NCI-H2107 (cell line): ENCODE data around the gene REG1B.

ENCODE experiments used
- DNase-seq: peaks from one replicate; lab custom pipeline; 2025; lab: John Stamatoyannopoulos, UW

Gene REG1B

GRCh38 chr2:79087785-79088364 lies at the start of gene REG1B:
REG1B (minus strand) TSS chr2:79087993; CDS start chr2:79087612, 381 bp downstream.
- no peak for DNase-seq

DNA sequence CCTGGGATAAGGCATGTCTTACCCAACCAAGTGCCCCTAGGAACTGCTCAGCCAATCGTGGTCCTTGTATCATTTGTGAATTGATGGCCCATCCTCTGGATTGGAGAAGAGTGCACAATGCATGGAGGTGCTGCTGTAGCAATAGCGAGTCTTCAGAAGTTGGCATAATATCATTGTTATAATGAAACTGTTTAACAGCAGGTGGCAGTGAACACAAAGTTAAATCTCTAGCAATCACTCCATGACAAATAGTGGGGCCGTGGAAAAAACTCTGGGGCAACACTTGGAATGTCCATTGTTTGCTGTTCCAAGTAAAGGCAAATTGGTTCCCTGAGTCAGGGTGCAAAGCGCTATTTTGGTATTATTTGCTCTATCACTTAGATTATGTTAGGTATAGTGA lies 43.9 kb upstream of the REG1B start:
- DNase-seq: no peak

GRCh38 chr2:79129804-79130203 lies 42.0 kb upstream of the REG1B start:
- no peak for DNase-seq

DNA sequence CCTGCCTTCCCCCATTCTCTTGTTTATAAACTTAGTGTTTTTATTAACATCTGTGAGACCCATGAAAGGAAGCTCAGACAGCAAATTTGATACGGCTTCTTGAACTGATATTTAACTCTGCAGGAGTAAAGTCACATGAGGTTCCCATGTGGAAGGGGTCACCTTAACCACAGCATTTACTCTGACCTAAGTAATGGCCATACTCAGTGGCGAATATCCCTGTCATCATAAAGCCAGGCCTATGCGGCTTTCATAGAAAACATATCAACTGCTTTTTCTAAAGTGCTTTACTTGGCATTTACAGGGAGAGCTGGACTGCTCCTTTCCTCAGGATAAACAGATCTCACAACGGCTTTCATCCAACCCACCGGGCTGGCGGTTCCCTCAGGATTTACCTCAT lies 41.5 kb upstream of the REG1B start:
- no peak for DNase-seq

- no peak for DNase-seq
These were observed 40.6 kb upstream of the REG1B start for GRCh38 chr2:79128406-79128805.

- DNase-seq: no peak
These were observed 37.9 kb upstream of the REG1B start for GRCh38 chr2:79125721-79125985.

DNA sequence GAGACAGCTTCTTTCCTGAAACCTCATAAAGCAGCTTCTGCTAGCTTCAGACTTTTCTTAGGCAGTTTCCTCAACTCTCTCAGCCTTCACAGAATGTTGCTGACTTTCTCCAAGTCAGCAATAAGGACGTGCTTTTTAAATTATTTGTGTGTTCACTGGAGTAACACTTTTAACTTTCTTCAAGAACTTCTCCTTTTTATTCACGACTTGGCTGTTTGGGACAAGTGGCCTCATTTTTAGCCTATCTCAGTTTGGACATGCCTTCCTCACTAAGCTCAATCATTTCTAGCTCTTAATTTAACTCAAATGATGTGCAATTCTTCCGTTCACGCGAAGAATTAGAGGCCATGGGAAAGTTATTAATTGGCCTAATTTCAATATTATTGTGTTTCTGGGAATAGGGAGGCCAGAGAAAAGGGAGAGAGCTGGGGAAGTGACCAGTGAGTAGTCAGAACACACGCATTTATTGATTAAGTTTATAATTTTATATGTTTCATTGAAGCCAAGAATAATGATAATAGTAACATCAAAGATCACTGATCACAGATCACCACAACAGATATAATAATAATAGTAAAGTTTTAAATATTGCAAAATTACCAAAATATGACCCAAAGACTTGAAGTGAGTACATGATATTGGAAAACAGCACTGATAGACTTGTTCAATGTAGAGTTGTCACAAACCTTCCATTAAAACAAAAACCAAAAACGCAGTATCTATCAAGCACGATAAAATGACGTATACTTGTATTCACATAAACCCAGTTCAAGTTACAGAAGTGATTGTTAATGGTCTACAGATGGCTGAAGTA lies 37.3 kb upstream of the REG1B start:
- DNase-seq: no peak

DNA sequence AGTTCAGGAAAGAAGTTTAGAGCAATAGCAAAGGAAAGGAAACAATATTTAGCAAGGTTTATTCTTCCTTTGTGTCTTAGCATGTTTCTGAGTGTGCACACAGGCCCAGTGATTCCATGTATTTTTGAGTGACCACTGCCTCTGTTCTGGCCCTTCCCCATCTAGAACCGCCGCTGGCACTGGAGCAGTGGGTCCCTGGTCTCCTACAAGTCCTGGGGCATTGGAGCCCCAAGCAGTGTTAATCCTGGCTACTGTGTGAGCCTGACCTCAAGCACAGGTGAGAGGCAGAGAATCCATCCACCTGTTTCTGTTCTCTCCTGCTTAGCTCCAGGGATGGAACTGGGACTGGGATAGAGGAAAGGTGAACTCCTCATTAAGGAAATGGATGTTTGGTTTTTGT lies 34.9 kb upstream of the REG1B start:
- DNase-seq: no peak

GRCh38 chr2:79120194-79120713 lies 32.5 kb upstream of the REG1B start, which contains the start of gene REG1A:
REG1A (plus strand) TSS chr2:79120488; CDS start chr2:79120862, 374 bp downstream.
- DNase-seq: no peak

- no peak for DNase-seq
These were observed 29.5 kb upstream of the REG1B start for GRCh38 chr2:79116997-79117928.

DNA sequence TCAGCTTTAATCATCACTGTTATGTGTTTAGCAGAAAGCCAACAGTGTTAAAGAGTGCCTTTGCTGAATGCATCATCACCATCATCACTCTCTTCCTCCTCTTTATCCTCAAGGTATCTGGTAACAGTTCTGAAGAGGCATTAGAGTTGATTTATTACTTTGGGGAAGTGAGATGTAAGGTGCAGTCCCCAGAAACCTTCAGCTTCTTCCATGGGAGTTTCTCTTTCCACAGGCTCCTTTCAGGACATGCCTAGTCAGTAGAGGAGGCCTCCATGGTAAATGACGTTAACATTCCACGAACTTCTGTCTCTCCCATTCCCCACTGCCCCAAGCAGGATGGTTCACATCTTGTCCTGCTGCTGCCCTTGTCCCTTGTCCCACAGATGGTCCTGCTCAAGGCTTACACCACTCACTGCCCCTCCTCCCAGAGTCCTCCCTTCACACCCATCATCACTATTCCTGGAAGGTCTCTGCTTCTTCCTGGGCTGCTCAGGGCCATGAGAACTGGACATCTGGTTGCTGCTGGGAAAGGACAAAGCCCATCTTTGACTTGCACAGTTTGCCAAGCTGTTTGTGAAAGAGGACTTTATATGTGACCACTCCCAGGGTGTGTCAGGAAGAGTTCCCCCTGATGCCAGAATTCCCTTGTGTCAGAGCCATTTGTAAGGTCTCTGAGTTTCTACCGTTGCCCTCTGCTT lies 27.2 kb upstream of the REG1B start:
- DNase-seq: no peak

DNA sequence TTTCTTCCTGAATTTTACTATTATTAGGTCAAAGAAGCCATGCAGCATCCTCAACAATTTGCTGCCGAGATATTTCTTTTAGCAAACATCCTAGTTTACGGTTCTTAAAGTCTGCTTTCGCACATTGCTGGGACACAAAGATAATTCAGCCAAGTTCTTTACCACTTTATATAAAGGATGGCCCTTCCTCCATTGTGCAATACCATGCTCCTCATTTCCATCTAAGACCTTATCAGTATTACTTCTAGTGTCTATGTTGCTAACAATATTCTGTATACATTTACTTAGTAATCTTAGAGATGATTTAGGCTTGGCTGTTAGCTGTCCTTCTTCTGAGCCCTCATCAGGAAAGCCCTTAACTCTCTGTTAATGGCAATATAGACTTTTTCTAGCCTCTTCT lies 24.5 kb upstream of the REG1B start:
- DNase-seq: no peak

- DNase-seq: no peak
These were observed 17.5 kb upstream of the REG1B start for GRCh38 chr2:79105259-79105658.

GRCh38 chr2:79103214-79103613 lies 15.4 kb upstream of the REG1B start:
- no peak for DNase-seq

- DNase-seq: no peak
These were observed 13.2 kb upstream of the REG1B start for GRCh38 chr2:79101024-79101423.

DNA sequence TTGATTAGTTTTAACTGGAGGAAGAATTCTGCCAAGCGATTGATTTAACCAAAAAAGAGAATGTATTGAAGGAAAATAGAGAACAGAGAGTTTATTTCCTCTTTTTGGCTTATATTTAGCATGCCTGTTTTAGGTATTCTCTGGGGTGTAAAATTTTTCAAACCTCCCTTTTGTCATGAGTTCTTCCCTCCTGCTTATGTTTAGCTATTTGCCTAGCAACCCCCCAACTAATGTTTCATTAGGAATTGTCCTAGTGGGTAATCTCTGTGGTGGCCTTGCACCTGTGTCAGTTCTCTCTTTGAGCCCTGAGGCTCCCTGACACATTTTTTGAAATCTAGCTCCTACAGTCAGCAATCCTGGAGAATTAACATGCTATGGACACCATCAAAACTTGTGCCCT lies 12.5 kb upstream of the REG1B start:
- no peak for DNase-seq

GRCh38 chr2:79099140-79099686 lies 11.4 kb upstream of the REG1B start:
- DNase-seq: no peak

DNA sequence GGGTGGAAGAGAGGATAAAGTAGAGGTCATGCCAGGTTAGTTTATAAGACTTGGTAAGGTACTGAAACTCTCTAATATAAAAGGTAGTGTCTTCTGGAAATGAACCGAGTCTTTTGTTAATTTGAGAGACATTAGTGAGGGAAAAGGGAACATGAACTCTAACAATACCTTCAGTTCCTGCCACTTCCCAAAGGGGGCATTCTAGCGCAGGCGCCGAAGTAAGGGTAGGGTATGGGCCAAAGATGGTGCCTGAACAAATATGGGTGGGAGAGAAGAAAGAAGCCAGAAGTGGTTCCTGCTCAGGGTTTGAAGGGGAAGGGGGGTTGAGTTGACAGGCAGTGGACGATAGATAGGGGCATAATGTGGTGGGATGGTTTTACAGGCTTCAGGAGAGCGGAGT lies 10.1 kb upstream of the REG1B start:
- DNase-seq: no peak

DNA sequence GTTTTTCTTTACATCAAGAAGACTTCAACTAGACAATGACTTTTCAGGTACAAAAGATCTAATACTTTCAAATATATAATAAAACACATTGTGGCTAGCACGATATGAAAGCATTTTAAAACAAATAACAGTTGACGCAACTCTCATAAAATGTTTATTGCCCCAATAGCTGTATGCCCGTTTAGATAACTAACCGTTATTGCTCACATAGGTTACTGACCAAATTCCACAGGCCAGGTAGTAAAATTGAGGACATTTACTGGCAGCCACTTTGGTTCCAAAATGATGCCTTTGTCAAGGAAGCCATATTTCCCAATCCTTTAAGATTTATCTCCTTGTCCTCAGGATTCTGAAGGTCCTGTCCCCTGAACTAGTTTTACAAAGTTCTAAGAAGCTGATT lies 2.9 kb upstream of the REG1B start:
- no peak for DNase-seq

DNA sequence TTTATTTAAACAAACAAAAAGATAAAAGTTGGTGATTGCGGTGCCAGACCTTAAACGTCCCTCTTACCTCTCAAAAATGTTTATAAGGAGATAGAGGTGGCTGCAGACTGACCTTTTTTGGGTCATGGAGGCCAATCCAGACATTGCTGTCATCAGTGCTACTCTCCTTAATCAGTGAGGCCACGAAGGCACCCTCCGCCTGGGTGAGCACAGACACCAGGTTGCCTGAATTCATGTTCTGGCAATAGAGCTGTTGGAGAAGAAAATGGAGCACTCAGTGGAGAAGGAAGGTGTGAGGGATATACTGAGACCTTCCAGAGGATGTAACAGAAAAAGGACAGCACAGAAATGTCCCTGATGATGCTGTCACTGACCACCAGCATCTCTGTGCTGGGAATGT lies 1.5 kb downstream of the REG1B start:
- no peak for DNase-seq

DNA sequence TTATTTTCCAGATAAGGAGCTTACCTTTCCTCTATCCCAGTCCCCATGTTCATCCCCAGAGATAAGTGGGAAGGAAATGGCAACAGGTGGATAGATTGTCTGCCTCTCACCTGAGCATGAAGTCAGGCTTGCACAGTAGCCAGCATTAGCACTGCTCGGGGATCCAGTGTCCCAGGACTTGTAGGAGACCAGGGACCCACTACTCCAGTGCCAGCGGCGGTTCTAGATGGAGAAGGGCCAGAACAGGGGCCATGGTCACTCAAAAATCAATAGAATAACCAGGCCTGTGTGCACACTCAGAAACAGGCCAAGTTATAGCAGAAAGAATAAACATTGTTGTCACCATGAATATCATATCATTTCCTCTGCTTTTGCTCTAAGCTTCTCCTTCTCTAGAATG lies 2.4 kb downstream of the REG1B start:
- no peak for DNase-seq
